A549 (cell line): ENCODE results near the gene MINDY4. TPM values are rescaled to one million over a fixed set of nuclear protein-coding genes. Genes with fewer than 3 reads are reported as not detected.

Experiments
- ATAC-seq, 2 experiments: fragments of 200-7000 bp in 1 of 2; fragments of >200 bp in 1 of 2; cut with Nextera tagmentation in 1 of 2; cut with Tn5 transposase in 1 of 2; 3 replicates each; pipeline versions ENCODE4 v1.8.0 to v1.9.1; 2018 to 2020; ENCODE audit warnings: mild to moderate bottlenecking in 1 of 2, moderate library complexity in 1 of 2
- CTCF ChIA-PET: fragments of 300-600 bp; sonication (Branson Sonifier 250); formaldehyde crosslinking; extraction: SDS; loops from one replicate; lab custom pipeline; 2021; ENCODE audit warnings: antibody characterized with exemption, inconsistent platforms; lab: Yijun Ruan, JAX
- POLR2A ChIA-PET: fragments of 350-600 bp; formaldehyde crosslinking; extraction: SDS; loops from one replicate; lab custom pipeline; 2021; ENCODE audit warnings: antibody characterized with exemption, inconsistent platforms; lab: Yijun Ruan, JAX
- DNase-seq, 2 experiments: peaks; one replicate each; pipeline versions ENCODE4 v3.0.0 to v3.0.0-alpha.2; 2011 to 2016; ENCODE audit warnings: low read depth in 1 of 2, low spot score in 1 of 2
- FAIRE-seq: peaks from 2 replicates; lab custom pipeline; 2011; peaks lifted over from hg19 to GRCh38; lab: Jason Lieb, UNC
- H3K27ac ChIP-seq, 2 experiments: fragments of >200 bp; sonication (Bioruptor Twin); formaldehyde crosslinking; 3 replicates each; pipeline ENCODE4 v1.5.1; 2016 to 2017
- H3K4me1 ChIP-seq: fragments of >200 bp; sonication (Bioruptor Twin); formaldehyde crosslinking; 3 replicates; pipeline ENCODE4 v1.6.1; 2016
- H3K4me2 ChIP-seq: fragments of >200 bp; sonication (Bioruptor Twin); formaldehyde crosslinking; 3 replicates; pipeline ENCODE4 v1.6.1; 2016
- H3K4me3 ChIP-seq: fragments of >200 bp; sonication (Bioruptor Twin); formaldehyde crosslinking; 3 replicates; pipeline ENCODE4 v1.5.1; 2016
- H3K9me3 ChIP-seq: fragments of >200 bp; sonication (Bioruptor Twin); formaldehyde crosslinking; 3 replicates; pipeline ENCODE4 v1.6.1; 2016
- BHLHE40 ChIP-seq: IDR thresholded peaks from 2 replicates; pipeline ENCODE4 v1.6.1; 2012; ENCODE audit warnings: low read depth, low read length, inconsistent platforms
- CBX2 ChIP-seq: fragments of 200-600 bp; sonication (generic); IDR thresholded peaks from 2 replicates; pipeline ENCODE4 v1.6.1; 2016; ENCODE audit warnings: low read depth, mild to moderate bottlenecking, borderline replicate concordance
- CBX8 ChIP-seq: fragments of 200-600 bp; sonication (generic); IDR thresholded peaks from 2 replicates; pipeline ENCODE4 v1.6.1; 2016
- CHD2 ChIP-seq: fragments of 150-350 bp; IDR thresholded peaks from 2 replicates; pipeline ENCODE4 v1.6.1; 2014; ENCODE audit warnings: low read length; ENCODE audit not compliant: partially characterized antibody
- EHF ChIP-seq: fragments of 250-450 bp; sonication (Bioruptor Pico); IDR thresholded peaks from 2 replicates; pipeline ENCODE4 v1.5.0; 2020; ENCODE audit warnings: mild to moderate bottlenecking
- EHMT2 ChIP-seq: fragments of 200-600 bp; sonication (generic); IDR thresholded peaks from 2 replicates; pipeline ENCODE4 v1.6.1; 2016; ENCODE audit warnings: antibody characterized with exemption, low read depth, mild to moderate bottlenecking, moderate library complexity
- FOSL2 ChIP-seq, 2 experiments: fragments of 450-650 bp in 1 of 2; fragments of >200 bp in 1 of 2; sonication (Bioruptor Twin) in 1 of 2; formaldehyde crosslinking; IDR thresholded peaks; 2 replicates each; pipeline versions ENCODE4 v1.5.0 to v1.6.1; 2016 to 2020; ENCODE audit warnings: mild to moderate bottlenecking in 1 of 2, moderate library complexity in 1 of 2
- HDAC2 ChIP-seq: fragments of 200-600 bp; sonication (generic); IDR thresholded peaks from 2 replicates; pipeline ENCODE4 v1.6.1; 2016
- HES2 ChIP-seq: fragments of >200 bp; sonication (Bioruptor Twin); formaldehyde crosslinking; IDR thresholded peaks from 2 replicates; pipeline ENCODE4 v1.6.1; 2016
- HMGXB4 ChIP-seq: fragments of 250-450 bp; sonication (Bioruptor Pico); IDR thresholded peaks from 2 replicates; pipeline ENCODE4 v1.5.0; 2021; ENCODE audit warnings: mild to moderate bottlenecking, moderate library complexity, borderline replicate concordance
- HOXA7 ChIP-seq: fragments of 250-450 bp; sonication (Bioruptor Pico); IDR thresholded peaks from 2 replicates; pipeline ENCODE4 v1.5.0; 2020; ENCODE audit warnings: mild to moderate bottlenecking, moderate library complexity
- HOXB5 ChIP-seq: fragments of 250-450 bp; sonication (Bioruptor Pico); IDR thresholded peaks from 2 replicates; pipeline ENCODE4 v1.5.0; 2020; ENCODE audit warnings: mild to moderate bottlenecking, moderate library complexity
- JUN ChIP-seq, 2 experiments: fragments of >200 bp; sonication (Bioruptor Twin); formaldehyde crosslinking; IDR thresholded peaks; 2 replicates in 1 of 2; 3 replicates in 1 of 2; pipeline ENCODE4 v1.6.1; 2016 to 2017
- JUNB ChIP-seq: fragments of >200 bp; sonication (Bioruptor Twin); formaldehyde crosslinking; IDR thresholded peaks from 2 replicates; pipeline ENCODE4 v1.6.1; 2016
- MAX ChIP-seq: IDR thresholded peaks from 2 replicates; pipeline ENCODE4 v1.6.1; 2012
- MAZ ChIP-seq: fragments of 150-350 bp; IDR thresholded peaks from 2 replicates; pipeline ENCODE4 v1.6.1; 2014; ENCODE audit warnings: antibody characterized with exemption, low read depth, low read length, borderline replicate concordance
- MYC ChIP-seq: IDR thresholded peaks from 2 replicates; pipeline ENCODE4 v1.6.1; 2012; ENCODE audit warnings: mild to moderate bottlenecking, inconsistent platforms, low read length, improper control_type of control experiment, borderline replicate concordance
- POLR2A ChIP-seq: IDR thresholded peaks from 2 replicates; pipeline ENCODE4 v1.6.1; 2012; ENCODE audit warnings: mild to moderate bottlenecking, low read length
- RARB ChIP-seq: fragments of 250-450 bp; sonication (Bioruptor Pico); IDR thresholded peaks from 2 replicates; pipeline ENCODE4 v1.8.0; 2021; ENCODE audit warnings: mild to moderate bottlenecking, moderate library complexity
- REST ChIP-seq: fragments of 200-600 bp; sonication (generic); IDR thresholded peaks from 2 replicates; pipeline ENCODE4 v1.6.1; 2016; ENCODE audit warnings: antibody characterized with exemption, mild to moderate bottlenecking, moderate library complexity
- SMC3 ChIP-seq: fragments of >200 bp; sonication (Bioruptor Twin); formaldehyde crosslinking; IDR thresholded peaks from 3 replicates; pipeline ENCODE4 v1.6.1; 2018; ENCODE audit warnings: inconsistent platforms
- SREBF2 ChIP-seq: fragments of 450-650 bp; IDR thresholded peaks from 2 replicates; pipeline ENCODE4 v1.6.1; 2014; ENCODE audit warnings: mild to moderate bottlenecking, moderate library complexity
- ZNF302 ChIP-seq: fragments of 250-450 bp; sonication (Bioruptor Pico); IDR thresholded peaks from 2 replicates; pipeline ENCODE4 v1.9.0; 2021; ENCODE audit warnings: inconsistent platforms, mild to moderate bottlenecking, moderate library complexity
- ZSCAN20 ChIP-seq: fragments of 250-450 bp; sonication (Bioruptor Pico); IDR thresholded peaks from 2 replicates; pipeline ENCODE4 v1.8.0; 2022; ENCODE audit warnings: mild to moderate bottlenecking, moderate library complexity
- WGBS: methylation state at CpG from one replicate; pipeline ENCODE4 v1.1.6; 2017; ENCODE audit errors: missing lambda C conversion rate; 5-methylcytosine and 5-hydroxymethylcytosine counted together
- polyA plus RNA-seq, 4 experiments: library from polyadenylated mRNA; depleted of rRNA in 3 of 4; stranded (reverse); fragments of >200 nt; fragmentation: RNase III in 1 of 4; extraction: RNeasy Plus Mini Kit Qiagen cat#74134 plus additional on column Dnase treatment in 1 of 4; gene quantifications; 2 replicates in 3 of 4; 3 replicates in 1 of 4; pipeline ENCODE4 v1.2.3, GENCODE V29; 2011 to 2017

The MINDY4 gene
- polyA plus RNA-seq, 2 of the 4 experiments (the other 2 are of a cell fraction), result 1.8 to 3.6 TPM

- Histone ChIP-seq H3K4me1 (no peaks in the 10 kb centered on the region), H3K9me3 (no peaks in the 10 kb centered on the region), H3K4me2 (no peak overlapping the region), H3K4me3 (no peak overlapping the region), H3K27ac (no peak overlapping the region)
- ChIA-PET CTCF (no interaction called here), POLR2A (no interaction called here)
- 87% methylated on average over 7 of the region's 7 CpGs for WGBS
- FAIRE-seq, result peak; percentile 39
- no peak for ATAC-seq
- no peak for TF ChIP-seq REST
- no peak for TF ChIP-seq JUNB
- no peak for TF ChIP-seq HDAC2
- no peak for TF ChIP-seq CHD2
- TF ChIP-seq JUN (IDR thresholded peaks at IDR 0.05), result no peak
- no peak for TF ChIP-seq MAZ
- no peak for TF ChIP-seq HMGXB4 (CRISPR knock-in tag)
- no peak for TF ChIP-seq MYC
- no peak for TF ChIP-seq FOSL2 (IDR thresholded peaks at IDR 0.05)
- no peak for TF ChIP-seq FOSL2 (CRISPR knock-in tag; IDR thresholded peaks at IDR 0.05)
- TF ChIP-seq EHF (CRISPR knock-in tag), result no peak
- TF ChIP-seq SREBF2, result no peak
- TF ChIP-seq MAX, result no peak
- no peak for TF ChIP-seq ZSCAN20 (CRISPR knock-in tag)
- no peak for TF ChIP-seq RARB (CRISPR knock-in tag)
- TF ChIP-seq POLR2A, result no peak
- no peak for DNase-seq
These were observed 55.0 kb downstream of the MINDY4 start for GRCh38 chr7:30826181-30826580.

- DNase-seq, result no peak
- no peak for ATAC-seq
- no peak overlapping the region for H3K4me2 ChIP-seq
- no peak overlapping the region for H3K27ac ChIP-seq
- POLR2A ChIA-PET, result no interaction called here
- peaks cover 10% of the 10 kb centered on the region; the same call in 1 of the 3 replicates for H3K9me3 ChIP-seq
- H3K4me1 ChIP-seq, result no peaks in the 10 kb centered on the region
- H3K4me3 ChIP-seq, result no peak overlapping the region
- CTCF ChIA-PET, result no interaction called here
- no peak for FAIRE-seq
- TF ChIP-seq POLR2A (no peak), SMC3 (no peak), HOXA7 (no peak), HES2 (no peak), BHLHE40 (no peak), EHMT2 (no peak), CBX2 (no peak), CBX8 (no peak), HOXB5 (CRISPR knock-in tag) (no peak), MAX (no peak), ZNF302 (no peak)
- 91% methylated on average over 8 of the region's 9 CpGs for WGBS
These were observed 57.4 kb downstream of the MINDY4 start for GRCh38 chr7:30828591-30828990.
